HG02623 (cell line): ENCODE measurements around the gene FCHSD2.
"Not testable (repeated sequence)": the region's sequence is repeated elsewhere in the genome, so short reads cannot be mapped to it uniquely, and the experiment has no call there.

ENCODE experiments used
- ATAC-seq: cut with Tn5 transposase; IDR thresholded peaks from one replicate; pipeline ENCODE4 v1.9.1; 2021; ENCODE audit warnings: moderate library complexity; ENCODE audit not compliant: unreplicated experiment

The FCHSD2 gene

DNA sequence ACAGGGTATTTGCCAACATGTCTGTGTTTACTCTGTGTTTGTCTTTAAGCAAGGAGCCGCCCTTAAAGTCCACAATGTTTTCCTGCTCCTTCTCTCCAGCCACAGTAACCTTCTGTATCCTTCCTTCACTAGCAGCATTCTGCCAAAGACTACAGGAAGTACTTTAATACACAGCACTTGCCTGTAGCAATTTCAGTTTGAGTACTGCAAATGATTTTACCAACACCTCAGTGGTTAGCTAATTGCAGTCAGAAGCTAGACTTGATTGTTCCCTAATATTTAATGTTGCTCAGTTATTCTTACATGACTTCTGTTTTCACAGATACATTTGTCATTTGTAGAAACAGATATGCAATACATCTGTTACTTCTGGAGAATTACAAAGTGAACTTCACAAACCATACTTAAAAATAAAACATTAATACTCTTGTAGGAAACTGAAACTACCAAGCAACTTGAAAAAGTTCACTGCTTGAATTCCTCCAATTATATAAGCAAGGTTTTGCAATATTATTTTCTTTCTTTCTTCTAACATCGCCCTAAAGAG lies 69.1 kb downstream of the FCHSD2 start:
- peak; percentile 59 for ATAC-seq

DNA sequence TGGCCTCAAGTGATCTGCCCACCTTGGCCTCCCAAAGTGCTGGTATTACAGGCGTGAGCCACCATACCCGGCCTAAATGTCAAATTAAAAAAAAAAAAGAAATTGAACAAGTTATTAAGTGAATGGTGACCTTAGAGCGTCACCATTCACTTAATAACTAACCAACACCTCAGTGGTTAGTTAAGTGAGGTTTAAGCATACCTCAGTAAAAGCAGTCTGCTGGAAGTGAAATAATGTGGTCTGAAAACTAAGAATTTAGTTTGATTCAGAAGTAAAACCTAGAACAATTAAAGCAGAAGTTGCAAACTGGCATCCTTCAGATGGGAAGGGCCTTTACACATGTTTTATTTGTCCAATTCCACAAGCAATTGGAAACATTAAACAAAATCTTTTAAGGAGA lies 71.5 kb downstream of the FCHSD2 start:
- no peak for ATAC-seq

GRCh38 chr11:73061857-73062424 lies 80.2 kb downstream of the FCHSD2 start:
- ATAC-seq: not testable (repeated sequence)

GRCh38 chr11:73061434-73061833 lies 80.7 kb downstream of the FCHSD2 start:
- ATAC-seq: not testable (repeated sequence)

DNA sequence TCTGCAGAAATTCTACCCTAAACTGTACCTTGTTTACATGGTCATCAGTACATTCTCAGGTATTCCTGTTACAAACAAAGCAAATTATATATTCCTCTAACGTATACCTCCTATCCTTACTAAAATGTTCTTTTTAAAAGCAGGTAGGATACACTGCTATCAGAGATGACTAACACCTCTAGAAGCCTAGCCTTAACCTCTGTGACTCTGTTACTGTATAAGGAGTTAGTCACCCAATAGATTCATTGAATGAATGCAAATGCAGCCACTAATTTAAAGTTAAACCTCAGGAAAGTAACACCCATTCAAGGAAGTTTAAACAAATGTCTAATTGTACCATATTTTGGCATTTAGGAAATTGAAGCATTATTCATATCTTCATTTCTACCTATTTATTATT lies 82.2 kb downstream of the FCHSD2 start:
- no peak for ATAC-seq

- ATAC-seq: no peak
Measured at GRCh38 chr11:73058989-73059674, 83.0 kb downstream of the FCHSD2 start.

- no peak for ATAC-seq
Measured at GRCh38 chr11:73055655-73056354, 86.3 kb downstream of the FCHSD2 start.

DNA sequence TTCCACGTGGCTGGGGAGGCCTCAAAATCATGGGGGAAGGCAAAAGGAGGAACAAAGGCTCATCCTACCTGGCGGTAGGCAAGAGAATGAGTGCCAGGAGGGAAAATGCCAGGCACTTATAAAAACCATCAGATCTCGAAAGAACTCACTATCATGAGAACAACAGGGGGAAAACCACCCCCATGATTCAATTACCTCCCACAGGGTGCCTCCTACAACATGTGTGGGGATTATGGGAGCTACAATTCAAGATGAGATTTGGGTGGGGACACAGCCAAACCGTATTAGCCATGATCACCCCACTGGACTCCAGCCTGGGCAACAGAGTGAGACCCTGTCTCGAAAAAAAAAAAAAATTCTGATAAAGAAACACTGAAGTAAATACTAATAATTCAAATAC lies 87.1 kb downstream of the FCHSD2 start:
- ATAC-seq: no peak

DNA sequence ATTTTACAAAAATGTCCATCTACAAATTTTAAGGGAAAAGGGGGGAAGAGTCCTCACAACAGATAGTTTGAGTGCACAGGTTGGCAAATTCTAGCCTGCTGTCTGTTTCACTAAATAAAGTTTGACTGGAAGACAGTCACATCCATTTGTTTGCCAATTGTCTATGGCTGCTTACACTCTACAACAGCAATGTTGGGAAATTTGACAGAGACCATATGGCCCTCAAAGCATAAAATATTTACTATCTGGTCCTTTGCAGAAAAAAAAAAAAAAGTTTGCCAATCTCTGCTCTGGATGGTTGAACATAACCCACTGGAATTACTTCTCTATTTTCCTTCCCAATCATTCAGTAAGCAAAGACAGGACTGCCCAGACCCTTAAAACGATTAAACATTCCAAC lies 88.2 kb downstream of the FCHSD2 start:
- ATAC-seq: no peak

DNA sequence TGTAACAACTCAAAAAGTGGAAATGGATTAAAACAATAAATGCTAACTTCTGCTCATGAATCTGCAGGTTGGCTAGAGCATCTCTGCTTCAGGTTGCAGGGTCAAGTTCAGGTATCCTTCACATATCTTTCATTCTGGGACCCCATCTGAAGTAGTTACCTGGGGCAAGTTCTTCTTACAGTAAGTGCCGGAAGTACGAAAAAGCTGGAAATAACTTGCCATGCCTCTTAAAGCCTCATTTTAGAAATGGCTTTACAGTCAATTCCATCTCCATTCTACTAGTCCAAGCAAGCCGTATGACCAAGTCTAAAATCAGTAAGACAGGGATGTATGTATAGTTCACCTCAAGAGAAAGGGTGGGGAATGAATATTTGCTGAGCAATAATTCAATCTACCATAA lies 93.7 kb downstream of the FCHSD2 start:
- ATAC-seq: peak; percentile 7

DNA sequence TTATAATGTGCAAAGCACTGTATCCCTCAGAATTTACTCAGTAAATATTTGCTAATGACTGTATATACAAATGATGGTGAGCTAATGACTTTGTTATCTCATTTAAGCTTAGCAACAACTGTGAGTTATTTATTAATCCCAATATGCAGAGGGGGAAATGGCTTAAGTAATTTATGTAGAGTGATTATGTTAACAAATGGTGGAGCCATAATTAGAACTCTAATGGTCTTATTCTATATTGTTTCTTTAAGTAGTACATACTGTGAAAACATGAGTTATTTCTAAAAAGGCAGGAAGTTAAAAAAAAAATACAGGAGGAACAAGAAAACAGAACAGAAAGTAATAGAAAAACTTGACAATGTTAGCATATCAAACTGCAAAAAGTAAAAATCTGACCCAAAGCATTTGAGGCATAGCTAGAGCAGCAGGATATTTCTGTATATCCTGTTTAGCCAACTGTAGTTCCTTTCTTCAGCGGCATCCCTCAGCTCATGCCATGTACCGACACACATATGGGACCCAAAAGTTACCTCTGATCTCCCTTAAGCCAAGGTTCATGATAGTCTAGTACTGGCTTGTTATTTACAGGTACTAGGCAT lies 94.2 kb downstream of the FCHSD2 start:
- ATAC-seq: peak; percentile 49

DNA sequence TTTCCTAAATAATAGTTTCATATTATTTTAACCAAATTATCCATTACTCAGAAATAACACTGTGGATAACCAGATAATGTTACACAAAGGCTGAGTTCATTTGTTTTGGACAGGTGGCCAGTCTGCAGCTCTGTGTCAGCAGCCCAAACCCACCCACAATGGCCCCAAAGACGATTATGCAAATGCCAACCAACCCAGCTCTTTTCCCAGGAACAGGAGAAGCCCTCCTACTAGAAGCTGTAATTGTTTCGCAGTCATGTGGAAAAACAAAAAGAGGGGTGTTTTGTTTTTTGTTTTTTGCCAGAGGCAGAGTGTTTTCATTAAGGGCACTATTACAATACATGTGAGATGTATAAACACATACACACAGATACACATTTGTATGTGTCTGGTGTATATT lies 102.1 kb downstream of the FCHSD2 start:
- no peak for ATAC-seq

DNA sequence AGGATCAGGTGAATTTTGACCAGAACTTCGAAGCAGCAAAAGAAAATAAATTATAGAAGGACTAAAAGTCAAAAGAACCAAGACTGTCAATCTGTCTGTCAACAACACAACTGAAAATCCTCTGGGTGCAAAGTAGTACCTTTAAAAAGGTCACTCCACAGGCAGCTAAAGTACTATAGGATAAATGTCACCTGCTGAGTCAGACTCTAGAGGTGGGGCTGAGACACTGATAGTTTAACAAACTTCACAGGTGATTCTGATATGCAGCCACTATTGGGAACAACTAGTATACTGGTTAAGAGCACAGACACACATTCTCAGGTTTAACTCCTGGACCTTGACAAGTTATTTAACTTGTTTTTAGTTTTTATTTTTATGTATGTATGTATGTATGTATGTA lies 107.3 kb downstream of the FCHSD2 start:
- no peak for ATAC-seq

GRCh38 chr11:73034331-73034730 lies 107.8 kb downstream of the FCHSD2 start:
- ATAC-seq: no peak

- ATAC-seq: no peak
Measured at GRCh38 chr11:73030130-73030529, 112.0 kb downstream of the FCHSD2 start.

DNA sequence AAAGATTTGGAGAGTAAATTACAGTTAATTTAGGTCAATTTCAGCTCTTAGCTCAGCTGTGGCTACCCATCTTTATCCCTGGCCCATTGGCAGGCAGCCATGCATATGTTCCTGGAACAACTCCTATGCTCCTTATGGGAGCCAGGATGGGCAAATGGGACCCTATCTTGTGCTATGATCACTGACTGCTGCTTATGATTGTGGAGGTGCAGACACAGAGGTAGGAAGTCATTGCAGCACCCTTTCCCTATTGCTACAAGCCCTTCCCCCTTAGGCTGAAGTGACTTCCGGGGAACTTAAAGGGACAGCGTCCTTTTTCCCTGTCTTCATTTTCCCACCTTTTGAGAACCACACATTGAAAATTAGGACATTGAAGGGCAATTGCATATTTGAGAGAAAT lies 112.7 kb downstream of the FCHSD2 start:
- ATAC-seq: no peak

GRCh38 chr11:73028611-73029010 lies 113.5 kb downstream of the FCHSD2 start:
- ATAC-seq: no peak

DNA sequence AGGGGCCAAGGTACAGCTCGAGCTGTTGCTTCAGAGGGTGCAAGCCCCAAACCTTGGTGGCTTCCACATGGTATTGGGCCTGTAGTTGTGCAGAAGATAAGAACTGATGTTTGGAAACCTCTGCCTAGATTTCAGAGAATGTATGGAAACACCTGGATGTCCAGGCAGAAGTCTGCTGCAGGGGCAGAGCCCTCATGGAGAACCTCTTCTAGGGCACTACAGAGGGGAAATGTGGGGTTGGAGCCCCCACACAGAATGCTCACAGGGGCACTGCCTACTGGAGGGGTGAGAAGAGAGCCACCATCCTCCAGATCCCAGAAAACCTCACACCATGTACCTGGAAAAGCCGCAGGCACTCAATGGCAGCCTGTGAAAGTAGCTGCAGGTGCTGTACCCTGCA lies 114.3 kb downstream of the FCHSD2 start:
- ATAC-seq: not testable (repeated sequence)

DNA sequence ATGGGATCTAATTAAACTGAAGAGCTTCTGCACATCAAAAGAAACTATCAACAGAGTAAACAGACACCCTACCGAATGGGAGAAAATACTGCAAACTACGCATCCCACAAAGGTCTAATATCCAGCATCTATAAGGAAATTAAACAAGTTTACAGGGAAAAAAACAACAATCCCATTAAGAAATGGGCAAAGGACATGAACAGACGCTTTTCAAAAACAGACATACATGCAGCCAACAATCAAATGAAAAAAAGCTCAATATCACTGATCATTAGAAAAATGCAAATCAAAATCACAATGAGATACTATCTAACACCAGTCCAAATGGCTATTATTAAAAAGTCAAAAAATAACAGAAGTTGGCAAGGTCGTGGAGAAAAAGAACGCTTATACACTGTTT lies 117.5 kb downstream of the FCHSD2 start:
- no peak for ATAC-seq

DNA sequence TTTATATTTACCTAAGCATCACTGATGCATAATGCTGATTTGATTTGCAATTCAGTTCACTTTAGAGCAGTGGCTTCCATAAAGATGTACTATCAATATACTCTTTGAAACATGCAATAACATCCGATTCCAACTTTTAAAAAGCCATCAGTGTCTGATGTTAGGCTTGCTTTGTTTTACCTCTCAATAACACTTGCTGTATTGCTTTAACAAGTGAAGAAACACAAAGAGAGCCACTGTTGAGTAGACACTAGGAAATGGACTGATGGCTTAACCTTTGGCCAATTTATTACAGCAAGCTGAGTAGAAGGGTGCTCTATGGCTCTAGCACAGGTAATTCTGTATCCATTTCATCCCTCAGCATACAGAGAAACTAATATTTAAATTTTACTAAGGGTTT lies 122.1 kb downstream of the FCHSD2 start:
- ATAC-seq: no peak

GRCh38 chr11:73019449-73019848 lies 122.7 kb downstream of the FCHSD2 start:
- no peak for ATAC-seq

DNA sequence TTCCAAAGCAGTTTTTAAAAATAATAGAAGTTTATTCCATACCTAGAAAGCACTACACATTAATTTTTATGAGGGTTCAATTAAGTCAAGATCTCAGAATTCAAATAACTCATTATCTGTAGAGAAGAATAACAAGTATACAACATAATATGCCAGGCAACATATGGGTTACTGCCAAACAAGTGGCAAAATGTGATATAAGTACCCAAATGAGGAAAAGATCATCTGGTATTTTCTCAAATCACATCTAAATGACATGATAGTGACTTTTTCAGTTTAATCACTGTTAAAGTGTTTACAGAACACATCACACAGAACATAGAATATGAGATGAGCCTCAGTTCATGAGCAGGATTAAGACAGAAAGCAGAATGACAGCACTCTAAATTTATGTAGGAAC lies 123.3 kb downstream of the FCHSD2 start:
- ATAC-seq: no peak
